ENCODE measurements around the gene PRR19. TPM values are rescaled to one million over a fixed set of nuclear protein-coding genes. Genes with fewer than 3 reads are reported as not detected.

The PRR19 gene
- total RNA-seq, 1 donor from 2014 or later = 1.3 TPM

DNA sequence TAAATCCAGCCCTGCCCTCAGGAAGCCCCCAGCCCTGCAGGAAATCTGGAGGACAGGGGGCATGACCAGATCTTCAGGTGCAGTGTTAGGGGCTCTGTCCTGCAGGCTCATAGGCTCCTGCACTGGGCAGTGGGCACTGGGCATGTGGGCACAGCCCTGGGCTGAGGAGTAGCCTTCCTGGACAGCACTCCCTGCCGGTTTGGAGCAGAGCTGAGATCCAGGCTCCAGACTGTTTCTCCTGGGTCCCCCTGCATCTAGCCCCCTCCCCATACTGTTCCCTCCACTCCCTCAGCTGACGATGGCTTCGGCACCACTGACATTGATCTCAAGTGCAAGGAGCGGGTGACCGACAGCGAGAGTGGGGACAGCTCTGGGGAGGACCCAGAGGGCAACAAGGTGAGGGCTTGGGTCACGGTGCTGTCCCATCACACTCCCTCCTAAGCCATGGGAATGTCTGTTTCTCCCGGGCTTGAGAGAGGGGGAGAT, 12.3 kb upstream of the PRR19 start:
- Histone ChIP-seq H3K9me3 (ENCODE audit: insufficient read depth, low read depth, low read length) (no peaks in the 10 kb centered on the region), H3K4me2 (ENCODE audit: low read length) (no peak overlapping the region), H3K27me3 (ENCODE audit: insufficient read depth, low read length) (no peaks in the 10 kb centered on the region), H3K27ac (ENCODE audit: low read depth, low read length) (no peak overlapping the region), H3K4me3 (ENCODE audit: insufficient read depth, low read depth, low read length) (no peak overlapping the region), H4K20me1 (ENCODE audit: insufficient read depth, low read length) (peaks cover 81% of the 10 kb centered on the region), H3K36me3 (ENCODE audit: insufficient read depth, low read length) (peaks cover 18% of the 10 kb centered on the region), H3K79me2 (ENCODE audit: insufficient read depth, low read length) (peaks cover 35% of the 10 kb centered on the region), H3K4me1 (ENCODE audit: insufficient read depth, low read length) (peaks cover 18% of the 10 kb centered on the region), H2AFZ (ENCODE audit: low read depth, low read length) (no peak overlapping the region), H3K9ac (ENCODE audit: low read length) (no peak overlapping the region)
- Mint-ChIP-seq H3K27ac (ENCODE audit: unreplicated experiment) (no peak overlapping the region), H3K9me3 (ENCODE audit: unreplicated experiment) (peaks cover 2% of the 10 kb centered on the region), H3K36me3 (ENCODE audit: low read depth, unreplicated experiment) (peaks cover 4% of the 10 kb centered on the region), H3K27me3 (ENCODE audit: low read depth, unreplicated experiment) (no peaks in the 10 kb centered on the region), H3K4me3 (ENCODE audit: unreplicated experiment) (no peak overlapping the region), H3K4me1 (ENCODE audit: low read depth, unreplicated experiment) (peaks cover 11% of the 10 kb centered on the region)
- DNase-seq (ENCODE audit: low read depth) = no peak
- TF ChIP-seq EZH2 (IDR thresholded peaks at IDR 0.05; ENCODE audit: insufficient read depth, low read length) (no peak), CTCF (IDR thresholded peaks at IDR 0.05; ENCODE audit: insufficient read depth, low read depth, low read length) (no peak)
- no peak for FAIRE-seq

DNA sequence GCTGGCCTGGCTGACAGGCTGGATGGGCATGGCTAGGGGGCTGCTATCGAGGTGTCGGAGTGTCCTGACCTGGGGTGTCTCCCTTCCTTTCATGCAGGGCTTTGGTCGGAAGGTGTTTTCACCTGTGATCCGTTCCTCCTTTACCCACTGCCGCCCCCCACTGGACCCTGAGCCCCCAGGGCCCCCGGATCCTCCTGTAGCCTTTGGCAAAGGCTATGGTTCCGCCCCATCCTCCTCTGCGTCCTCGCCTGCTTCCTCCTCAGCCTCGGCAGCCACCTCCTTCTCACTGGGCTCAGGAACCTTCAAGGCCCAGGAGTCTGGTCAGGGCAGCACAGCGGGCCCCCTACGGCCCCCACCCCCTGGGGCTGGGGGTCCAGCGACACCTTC, 11.8 kb upstream of the PRR19 start:
- H3K9me3 Mint-ChIP-seq (ENCODE audit: unreplicated experiment) = peaks cover 2% of the 10 kb centered on the region
- no peak overlapping the region for H3K4me2 ChIP-seq (ENCODE audit: low read length)
- no peak overlapping the region for H3K4me3 ChIP-seq (ENCODE audit: insufficient read depth, low read depth, low read length)
- no peaks in the 10 kb centered on the region for H3K27me3 Mint-ChIP-seq (ENCODE audit: low read depth, unreplicated experiment)
- H3K79me2 ChIP-seq (ENCODE audit: insufficient read depth, low read length) = peaks cover 30% of the 10 kb centered on the region
- no peak overlapping the region for H3K27ac ChIP-seq (ENCODE audit: low read depth, low read length)
- no peak overlapping the region for H3K9ac ChIP-seq (ENCODE audit: low read length)
- no peak overlapping the region for H3K27ac Mint-ChIP-seq (ENCODE audit: unreplicated experiment)
- no peak for DNase-seq (ENCODE audit: low read depth)
- no peaks in the 10 kb centered on the region for H3K9me3 ChIP-seq (ENCODE audit: insufficient read depth, low read depth, low read length)
- peaks cover 76% of the 10 kb centered on the region for H4K20me1 ChIP-seq (ENCODE audit: insufficient read depth, low read length)
- TF ChIP-seq CTCF (IDR thresholded peaks at IDR 0.05; ENCODE audit: insufficient read depth, low read depth, low read length) = no peak
- TF ChIP-seq EZH2 (IDR thresholded peaks at IDR 0.05; ENCODE audit: insufficient read depth, low read length) = no peak
- no peaks in the 10 kb centered on the region for H3K27me3 ChIP-seq (ENCODE audit: insufficient read depth, low read length)
- peaks cover 18% of the 10 kb centered on the region for H3K36me3 ChIP-seq (ENCODE audit: insufficient read depth, low read length)
- FAIRE-seq = no peak
- peaks cover 6% of the 10 kb centered on the region for H3K4me1 Mint-ChIP-seq (ENCODE audit: low read depth, unreplicated experiment)
- H3K4me1 ChIP-seq (ENCODE audit: insufficient read depth, low read length) = peaks cover 13% of the 10 kb centered on the region
- peaks cover 4% of the 10 kb centered on the region for H3K36me3 Mint-ChIP-seq (ENCODE audit: low read depth, unreplicated experiment)
- H2AFZ ChIP-seq (ENCODE audit: low read depth, low read length) = no peak overlapping the region
- no peak overlapping the region for H3K4me3 Mint-ChIP-seq (ENCODE audit: unreplicated experiment)

DNA sequence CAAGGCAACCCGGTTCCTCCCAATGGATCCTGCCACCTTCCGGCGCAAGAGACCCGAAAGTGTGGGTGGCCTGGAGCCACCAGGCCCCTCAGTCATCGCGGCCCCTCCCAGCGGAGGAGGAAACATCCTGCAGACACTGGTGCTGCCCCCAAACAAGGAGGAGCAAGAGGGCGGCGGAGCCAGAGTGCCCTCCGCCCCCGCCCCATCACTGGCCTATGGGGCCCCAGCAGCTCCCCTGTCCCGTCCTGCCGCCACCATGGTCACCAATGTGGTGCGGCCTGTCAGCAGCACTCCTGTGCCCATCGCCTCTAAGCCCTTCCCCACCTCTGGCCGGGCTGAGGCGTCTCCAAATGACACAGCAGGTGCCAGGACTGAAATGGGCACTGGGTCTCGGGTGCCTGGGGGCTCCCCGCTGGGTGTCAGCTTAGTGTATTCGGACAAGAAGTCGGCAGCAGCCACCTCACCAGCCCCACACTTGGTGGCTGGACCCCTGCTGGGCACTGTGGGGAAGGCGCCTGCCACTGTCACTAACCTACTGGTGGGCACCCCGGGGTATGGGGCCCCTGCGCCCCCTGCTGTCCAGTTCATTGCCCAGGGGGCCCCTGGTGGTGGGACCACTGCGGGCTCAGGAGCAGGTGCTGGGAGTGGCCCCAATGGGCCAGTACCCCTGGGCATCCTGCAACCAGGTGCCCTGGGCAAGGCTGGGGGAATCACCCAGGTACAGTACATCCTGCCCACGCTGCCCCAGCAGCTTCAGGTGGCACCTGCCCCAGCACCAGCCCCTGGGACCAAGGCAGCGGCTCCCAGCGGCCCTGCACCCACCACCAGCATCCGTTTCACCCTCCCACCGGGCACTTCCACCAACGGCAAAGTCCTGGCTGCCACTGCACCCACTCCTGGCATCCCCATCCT, 11.2 kb upstream of the PRR19 start:
- H3K27ac Mint-ChIP-seq (ENCODE audit: unreplicated experiment) = no peak overlapping the region
- Histone ChIP-seq H4K20me1 (ENCODE audit: insufficient read depth, low read length) (peaks cover 76% of the 10 kb centered on the region), H3K9ac (ENCODE audit: low read length) (no peak overlapping the region), H3K4me3 (ENCODE audit: insufficient read depth, low read depth, low read length) (no peak overlapping the region), H3K27ac (ENCODE audit: low read depth, low read length) (no peak overlapping the region), H3K9me3 (ENCODE audit: insufficient read depth, low read depth, low read length) (no peaks in the 10 kb centered on the region), H3K27me3 (ENCODE audit: insufficient read depth, low read length) (no peaks in the 10 kb centered on the region), H3K36me3 (ENCODE audit: insufficient read depth, low read length) (peaks cover 18% of the 10 kb centered on the region), H3K79me2 (ENCODE audit: insufficient read depth, low read length) (peaks cover 23% of the 10 kb centered on the region), H3K4me2 (ENCODE audit: low read length) (no peak overlapping the region), H2AFZ (ENCODE audit: low read depth, low read length) (no peak overlapping the region), H3K4me1 (ENCODE audit: insufficient read depth, low read length) (peaks cover 7% of the 10 kb centered on the region)
- FAIRE-seq = no peak
- peaks cover 6% of the 10 kb centered on the region for H3K4me1 Mint-ChIP-seq (ENCODE audit: low read depth, unreplicated experiment)
- DNase-seq (ENCODE audit: low read depth) = no peak
- H3K27me3 Mint-ChIP-seq (ENCODE audit: low read depth, unreplicated experiment) = no peaks in the 10 kb centered on the region
- H3K36me3 Mint-ChIP-seq (ENCODE audit: low read depth, unreplicated experiment) = peaks cover 5% of the 10 kb centered on the region
- no peak overlapping the region for H3K4me3 Mint-ChIP-seq (ENCODE audit: unreplicated experiment)
- H3K9me3 Mint-ChIP-seq (ENCODE audit: unreplicated experiment) = peaks cover 2% of the 10 kb centered on the region
- no peak for TF ChIP-seq EZH2 (IDR thresholded peaks at IDR 0.05; ENCODE audit: insufficient read depth, low read length)
- peak; percentile 32 for TF ChIP-seq CTCF (IDR thresholded peaks at IDR 0.05; ENCODE audit: insufficient read depth, low read depth, low read length)
